ENCODE results near the gene UBAC2. TPM values are rescaled to one million over a fixed set of nuclear protein-coding genes. Genes with fewer than 3 reads are reported as not detected.
A peak's percentile ranks its signal among the peaks of the same experiment; 100 is the strongest.
"Not testable (repeated sequence)": the region's sequence is repeated elsewhere in the genome, so short reads cannot be mapped to it uniquely, and the experiment has no call there.

Gene UBAC2
- total RNA-seq, 4 donors from 2014 or later, result 56.8 to 88.5 (median 77.7) TPM

DNA sequence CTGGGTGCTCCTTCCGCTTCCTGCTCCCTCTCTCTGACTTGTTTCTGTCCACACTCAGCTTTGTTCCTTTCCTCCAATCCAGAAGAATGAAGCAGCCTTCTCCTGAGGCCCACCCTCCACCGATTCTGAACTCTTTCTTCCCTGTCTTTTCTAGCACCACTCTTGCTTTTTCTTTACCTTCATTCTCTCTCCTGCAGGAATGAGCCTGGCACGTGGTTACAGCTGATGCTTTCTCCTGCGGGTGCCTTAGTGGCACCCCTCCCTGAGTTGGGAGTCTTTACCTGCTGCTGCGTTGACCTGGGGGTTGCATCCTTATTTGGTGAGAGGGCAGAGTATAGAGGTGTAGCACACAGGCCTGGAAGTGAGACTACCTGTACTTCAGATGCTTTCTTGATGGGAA, 6.2 kb downstream of the UBAC2 start:
- Histone ChIP-seq H3K27ac (no peak overlapping the region), H3K27me3 (no peaks in the 10 kb centered on the region), H3K36me3 (no peaks in the 10 kb centered on the region), H3K4me1 (peaks cover 19 to 43% of the 10 kb centered on the region in 2 donors), H3K4me3 (replicated peaks in 1 of 3) (no peak overlapping the region), H3K9me3 (no peaks in the 10 kb centered on the region)
- DNase-seq, result no peak
- TF ChIP-seq, protein P1, sequence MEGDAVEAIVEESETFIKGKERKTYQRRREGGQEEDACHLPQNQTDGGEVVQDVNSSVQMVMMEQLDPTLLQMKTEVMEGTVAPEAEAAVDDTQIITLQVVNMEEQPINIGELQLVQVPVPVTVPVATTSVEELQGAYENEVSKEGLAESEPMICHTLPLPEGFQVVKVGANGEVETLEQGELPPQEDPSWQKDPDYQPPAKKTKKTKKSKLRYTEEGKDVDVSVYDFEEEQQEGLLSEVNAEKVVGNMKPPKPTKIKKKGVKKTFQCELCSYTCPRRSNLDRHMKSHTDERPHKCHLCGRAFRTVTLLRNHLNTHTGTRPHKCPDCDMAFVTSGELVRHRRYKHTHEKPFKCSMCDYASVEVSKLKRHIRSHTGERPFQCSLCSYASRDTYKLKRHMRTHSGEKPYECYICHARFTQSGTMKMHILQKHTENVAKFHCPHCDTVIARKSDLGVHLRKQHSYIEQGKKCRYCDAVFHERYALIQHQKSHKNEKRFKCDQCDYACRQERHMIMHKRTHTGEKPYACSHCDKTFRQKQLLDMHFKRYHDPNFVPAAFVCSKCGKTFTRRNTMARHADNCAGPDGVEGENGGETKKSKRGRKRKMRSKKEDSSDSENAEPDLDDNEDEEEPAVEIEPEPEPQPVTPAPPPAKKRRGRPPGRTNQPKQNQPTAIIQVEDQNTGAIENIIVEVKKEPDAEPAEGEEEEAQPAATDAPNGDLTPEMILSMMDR (IDR thresholded peaks at IDR 0.05), result no peak
- no peak for TF ChIP-seq POLR2A (IDR thresholded peaks at IDR 0.05)
- 94 to 97% methylated on average over 5 of the region's 5 CpGs for WGBS, 2 donors
- intact Hi-C loops (cut with DNase I), result loop anchor here (10.0 kb wide), 1 partner anchor 1772 kb away; the partner anchor contains the start of gene RAP2A

DNA sequence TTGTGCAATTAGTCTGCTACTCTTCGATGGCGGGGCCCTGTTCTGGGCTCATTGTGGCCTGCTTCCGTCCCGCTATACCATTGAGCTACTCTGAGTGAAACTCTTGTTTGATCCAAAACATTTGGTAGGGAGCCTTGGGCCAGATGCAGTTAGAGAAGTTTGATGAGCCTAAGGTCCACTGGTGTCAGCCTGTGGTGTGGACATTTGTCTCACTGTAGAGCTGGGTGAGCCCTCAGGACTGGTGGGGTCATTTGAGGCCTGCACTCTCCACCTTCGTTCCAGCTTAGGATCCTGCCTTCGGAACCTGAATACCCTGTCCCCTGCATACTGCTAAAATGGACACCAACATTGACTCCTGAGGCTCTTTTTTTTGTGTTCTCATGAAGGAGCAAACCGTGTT, 6.9 kb downstream of the UBAC2 start:
- H3K4me1 ChIP-seq, result peaks cover 12 to 37% of the 10 kb centered on the region in 2 donors
- H3K36me3 ChIP-seq, result no peaks in the 10 kb centered on the region
- no peaks in the 10 kb centered on the region for H3K27me3 ChIP-seq
- DNase-seq, result no peak
- no peaks in the 10 kb centered on the region for H3K9me3 ChIP-seq
- no peak overlapping the region for H3K27ac ChIP-seq
- 94 to 96% methylated on average over 7 of the region's 7 CpGs for WGBS, 2 donors
- TF ChIP-seq, protein P1 (IDR thresholded peaks at IDR 0.05), result no peak
- H3K4me3 ChIP-seq (replicated peaks in 1 of 3), result no peak overlapping the region
- intact Hi-C loops (cut with DNase I), result loop anchor here (10.0 kb wide), 1 partner anchor 1773 kb away; the partner anchor contains the start of gene RAP2A

DNA sequence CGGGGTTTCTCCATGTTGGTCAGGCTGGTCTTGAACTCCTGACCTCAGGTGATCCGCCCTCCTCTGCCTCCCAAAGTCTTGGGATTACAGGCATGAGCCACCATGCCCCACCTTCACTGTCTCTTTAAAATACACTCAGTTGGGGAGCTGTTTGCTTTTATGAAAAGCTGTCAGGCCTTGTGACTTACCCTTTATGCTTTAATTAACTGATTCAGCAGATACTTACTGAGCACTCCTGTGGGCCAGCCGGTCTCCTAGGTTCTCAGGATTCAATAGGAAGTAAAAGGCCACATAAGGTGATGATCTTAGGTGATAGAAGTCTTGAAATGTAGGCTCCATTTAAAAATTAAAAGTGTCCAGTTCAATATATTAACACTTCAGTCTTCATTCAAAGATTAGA, 7.5 kb downstream of the UBAC2 start:
- TF ChIP-seq POLR2A (IDR thresholded peaks at IDR 0.05), result no peak
- TF ChIP-seq, protein P1 (IDR thresholded peaks at IDR 0.05), result no peak
- intact Hi-C loops (cut with DNase I), result loop anchor here (10.0 kb wide), 1 partner anchor 1773 kb away; the partner anchor contains the start of gene RAP2A

DNA sequence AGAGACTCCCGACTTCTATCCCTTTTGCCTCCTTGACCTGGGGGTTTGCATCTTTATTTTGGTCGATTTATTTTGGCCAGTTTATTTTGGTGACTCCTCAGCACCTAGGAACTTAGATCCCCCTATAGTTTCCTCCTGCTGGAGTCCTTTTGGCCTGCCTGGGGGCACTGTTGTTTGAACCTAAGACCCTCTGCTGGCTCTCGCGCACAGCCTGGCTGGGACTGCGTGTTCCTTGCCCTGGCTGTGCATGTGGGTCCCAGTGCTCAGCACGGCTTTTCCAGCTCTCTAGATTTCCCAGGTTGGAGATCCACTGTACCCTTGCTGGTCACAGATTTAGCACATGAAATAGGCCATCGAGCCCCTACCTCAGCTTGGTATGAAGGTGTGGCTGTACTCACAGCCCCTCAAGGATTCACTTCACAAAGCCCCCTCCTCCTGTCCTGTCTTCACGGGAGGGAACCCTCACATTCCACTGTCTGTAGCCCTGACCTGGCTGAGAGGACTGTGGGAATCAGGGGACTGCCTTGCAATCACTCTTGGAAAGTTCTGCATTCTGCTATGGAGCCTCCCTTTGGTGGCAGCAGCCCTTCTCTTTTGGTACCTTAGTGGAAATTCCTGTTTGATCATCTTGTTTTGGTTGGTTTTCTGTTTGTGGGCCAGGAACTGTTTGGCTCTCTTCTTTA, 8.3 kb downstream of the UBAC2 start:
- Histone ChIP-seq H3K36me3 (no peaks in the 10 kb centered on the region), H3K27ac (peak overlapping the region in 2 of 3 donors; percentile 33 to 34), H3K4me3 (replicated peaks in 1 of 3) (no peak overlapping the region), H3K27me3 (no peaks in the 10 kb centered on the region), H3K4me1 (peaks cover 10 to 28% of the 10 kb centered on the region in 2 donors), H3K9me3 (no peaks in the 10 kb centered on the region)
- intact Hi-C loops (cut with DNase I), result loop anchor here (10.0 kb wide), 1 partner anchor 1774 kb away; the partner anchor contains the start of gene RAP2A
- WGBS, 2 donors, result 72 to 77% methylated on average over 8 of the region's 8 CpGs
- TF ChIP-seq POLR2A (IDR thresholded peaks at IDR 0.05), result no peak
- TF ChIP-seq, protein P1 (IDR thresholded peaks at IDR 0.05), result no peak
- DNase-seq, result no peak

More for the DNA sequence above, 7.5 kb downstream of the UBAC2 start:
- Histone ChIP-seq H3K27me3 (no peaks in the 10 kb centered on the region), H3K4me1 (peaks cover 10 to 30% of the 10 kb centered on the region in 2 donors), H3K27ac (no peak overlapping the region), H3K36me3 (no peaks in the 10 kb centered on the region), H3K9me3 (no peaks in the 10 kb centered on the region), H3K4me3 (replicated peaks in 1 of 3) (no peak overlapping the region)
- no peak for DNase-seq
- 85 to 93% methylated on average over 3 of the region's 3 CpGs for WGBS, 2 donors

DNA sequence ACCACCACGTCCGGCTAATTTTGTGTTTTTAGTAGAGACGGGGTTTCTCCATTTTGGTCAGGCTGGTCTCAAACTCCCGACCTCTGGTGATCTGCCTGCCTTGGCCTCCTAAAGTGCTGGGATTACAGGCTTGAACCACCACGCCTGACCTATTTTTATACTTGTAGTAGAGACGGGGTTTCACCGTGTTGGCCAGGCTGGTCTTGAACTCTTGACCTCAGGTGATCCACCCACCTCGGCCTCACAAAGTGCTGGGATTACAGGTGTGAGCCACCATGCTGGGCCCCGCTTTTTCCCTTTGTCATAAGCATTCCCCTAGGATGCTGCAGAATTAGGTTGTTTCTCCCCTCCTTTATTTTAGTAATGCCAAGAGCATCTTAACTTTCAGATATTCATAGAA, 10.0 kb downstream of the UBAC2 start:
- H3K9me3 ChIP-seq; DNase-seq; H3K4me3 ChIP-seq (replicated peaks in 1 of 3); intact Hi-C loops (cut with DNase I); H3K36me3 ChIP-seq; H3K27ac ChIP-seq; H3K27me3 ChIP-seq: not testable (repeated sequence)
- 91 to 96% methylated on average over 9 of the region's 9 CpGs for WGBS, 2 donors
- peaks cover 5 to 27% of the 10 kb centered on the region in 2 donors for H3K4me1 ChIP-seq
